Neuronal stem cell (in vitro differentiated cells): ENCODE measurements around the gene GPER1.
"Not testable (repeated sequence)": the region's sequence is repeated elsewhere in the genome, so short reads cannot be mapped to it uniquely, and the experiment has no call there.

Source experiments
- DNase-seq: peaks from one replicate; pipeline ENCODE4 v3.0.0-alpha.2; 2013; ENCODE audit warnings: low spot score
- H2AFZ ChIP-seq: one replicate; pipeline ENCODE4 v1.6.1; 2013; ENCODE audit warnings: mild to moderate bottlenecking, low read length, inconsistent platforms
- H2AK5ac ChIP-seq: 2 replicates; pipeline ENCODE4 v1.6.1; 2013; ENCODE audit warnings: low read depth, mild to moderate bottlenecking, inconsistent platforms, low read length, moderate library complexity, mixed read lengths
- H2BK120ac ChIP-seq: 2 replicates; pipeline ENCODE4 v1.6.1; 2013; ENCODE audit warnings: low read depth, mild to moderate bottlenecking, inconsistent platforms, low read length, moderate library complexity, mixed read lengths
- H2BK12ac ChIP-seq: one replicate; pipeline ENCODE4 v1.6.1; 2013; ENCODE audit warnings: low read length, inconsistent platforms
- H2BK15ac ChIP-seq: 2 replicates; pipeline ENCODE4 v1.6.1; 2013; ENCODE audit warnings: mild to moderate bottlenecking, low read length, inconsistent platforms, mixed read lengths
- H2BK5ac ChIP-seq: one replicate; pipeline ENCODE4 v1.6.1; 2013; ENCODE audit warnings: inconsistent platforms, mild to moderate bottlenecking, low read length, moderate library complexity
- H3K14ac ChIP-seq: one replicate; pipeline ENCODE4 v1.6.1; 2013; ENCODE audit warnings: low read length, inconsistent platforms
- H3K18ac ChIP-seq: 2 replicates; pipeline ENCODE4 v1.6.1; 2013; ENCODE audit warnings: low read length, inconsistent platforms
- H3K23ac ChIP-seq: 2 replicates; pipeline ENCODE4 v1.6.1; 2013; ENCODE audit warnings: low read depth, mild to moderate bottlenecking, mixed read lengths, low read length, inconsistent platforms; ENCODE audit not compliant: poor library complexity
- H3K27ac ChIP-seq: replicated peaks from 3 replicates; pipeline ENCODE4 v1.5.1; 2013; ENCODE audit warnings: low read length, inconsistent platforms
- H3K27me3 ChIP-seq, 3 experiments: 2 replicates each; pipeline ENCODE4 v1.6.1; 2013; ENCODE audit warnings: low read length in 3 of 3, mild to moderate bottlenecking in 2 of 3, inconsistent platforms in 1 of 3, low read depth in 1 of 3, mixed read lengths in 1 of 3, moderate library complexity in 1 of 3; ENCODE audit not compliant: control insufficient read depth in 3 of 3, insufficient read depth in 3 of 3
- H3K36me3 ChIP-seq, 2 donors: replicated peaks in 1 of 2; 2 replicates each; pipeline ENCODE4 v1.6.1; 2013; ENCODE audit warnings: low read length in 2 of 2; ENCODE audit not compliant: control insufficient read depth in 2 of 2, insufficient read depth in 2 of 2
- H3K4ac ChIP-seq: 2 replicates; pipeline ENCODE4 v1.6.1; 2013; ENCODE audit warnings: inconsistent platforms, mild to moderate bottlenecking, low read length, moderate library complexity
- H3K4me1 ChIP-seq, 2 donors: 1 replicate in 1 of 2; 2 replicates in 1 of 2; pipeline ENCODE4 v1.6.1; 2013; ENCODE audit warnings: low read length in 2 of 2, low read depth in 1 of 2; ENCODE audit not compliant: control insufficient read depth in 2 of 2, insufficient read depth in 1 of 2
- H3K4me2 ChIP-seq: one replicate; pipeline ENCODE4 v1.6.1; 2013; ENCODE audit warnings: mild to moderate bottlenecking, low read length, inconsistent platforms; ENCODE audit not compliant: insufficient read depth, poor library complexity, severe bottlenecking
- H3K4me3 ChIP-seq, 2 donors: 2 replicates each; pipeline ENCODE4 v1.5.1; 2013; ENCODE audit warnings: low read length in 2 of 2, mild to moderate bottlenecking in 2 of 2, inconsistent platforms in 1 of 2, moderate library complexity in 1 of 2
- H3K79me1 ChIP-seq: one replicate; pipeline ENCODE4 v1.6.1; 2013; ENCODE audit warnings: low read depth, mild to moderate bottlenecking, inconsistent platforms, low read length, moderate library complexity
- H3K9ac ChIP-seq: one replicate; pipeline ENCODE4 v1.6.1; 2013; ENCODE audit warnings: mild to moderate bottlenecking, low read depth, low read length, inconsistent platforms; ENCODE audit not compliant: poor library complexity
- H3K9me3 ChIP-seq, 2 donors: replicated peaks in 1 of 2; 2 replicates each; pipeline versions ENCODE3 to v1.6.1; 2013; ENCODE audit warnings: low read length in 2 of 2, mild to moderate bottlenecking in 2 of 2, inconsistent platforms in 1 of 2, low read depth in 1 of 2, mixed read lengths in 1 of 2, moderate library complexity in 1 of 2; ENCODE audit not compliant: control insufficient read depth in 2 of 2, insufficient read depth in 1 of 2
- H4K8ac ChIP-seq: one replicate; pipeline ENCODE4 v1.6.1; 2013; ENCODE audit warnings: low read depth, mild to moderate bottlenecking, inconsistent platforms, low read length, moderate library complexity
- H4K91ac ChIP-seq: one replicate; pipeline ENCODE4 v1.6.1; 2013; ENCODE audit warnings: low read length, low read depth, mild to moderate bottlenecking, inconsistent platforms; ENCODE audit not compliant: poor library complexity
- WGBS, 2 donors: extraction: QIAGEN DNeasy Blood & Tissue Kit; methylation state at CpG; one replicate each; pipeline ENCODE4 v1.1.7; 2013; ENCODE audit warnings: missing lambda C conversion rate in 2 of 2, mixed read lengths in 1 of 2; ENCODE audit not compliant: insufficient read length in 2 of 2, insufficient replicate concordance in 1 of 2; ENCODE audit errors: extremely low coverage in 2 of 2; 5-methylcytosine and 5-hydroxymethylcytosine counted together

GPER1 gene

DNA sequence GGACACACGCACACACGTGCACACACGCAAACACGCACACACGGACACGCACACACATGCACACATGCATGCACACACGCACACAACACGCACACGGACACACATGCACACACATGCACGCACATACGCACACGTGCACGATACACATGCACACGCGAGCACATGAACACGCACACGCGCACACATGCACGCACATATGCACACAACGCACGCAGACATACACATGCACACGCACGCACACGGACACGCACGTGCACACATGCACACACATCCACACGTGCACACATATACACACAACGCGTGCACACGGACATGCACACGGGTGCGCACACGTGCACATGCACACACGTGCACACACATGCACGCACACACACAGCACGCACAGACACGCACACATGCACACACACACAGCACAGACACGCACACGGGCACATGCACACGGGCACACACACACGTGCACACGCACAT is 17.3 kb upstream of the GPER1 start:
- Histone ChIP-seq H3K9me3 (peaks cover 3 to 6% of the 10 kb centered on the region in 2 donors), H3K4me1 (peaks cover under 1 to 14% of the 10 kb centered on the region in 2 donors), H3K18ac (peak overlapping the region; percentile 77), H3K4me3 (peak overlapping the region in 1 of 2 donors; percentile 74), H3K4ac (no peak overlapping the region), H2BK5ac (no peak overlapping the region), H3K27ac (no peak overlapping the region), H3K4me2 (no peak overlapping the region), H2BK15ac (no peak overlapping the region), H3K23ac (peak overlapping the region; percentile 76), H2AFZ (no peak overlapping the region), H2AK5ac (no peak overlapping the region), H2BK12ac (peak overlapping the region; percentile 46), H4K8ac (peak overlapping the region; percentile 53), H3K14ac (peak overlapping the region; percentile 95), H3K9ac (peak overlapping the region; percentile 79), H3K36me3 (peaks cover 0 to 6% of the 10 kb centered on the region in 2 donors), H3K27me3 (peaks cover 0 to 3% (median 0%) of the 10 kb centered on the region in 3 experiments), H2BK120ac (no peak overlapping the region), H3K79me1 (peaks cover 17% of the 10 kb centered on the region), H4K91ac (no peak overlapping the region)
- whole genome bisulfite sequencing, 2 donors: no CpG with 5 or more reads among the region's 42 CpGs
- DNase-seq: no peak

DNA sequence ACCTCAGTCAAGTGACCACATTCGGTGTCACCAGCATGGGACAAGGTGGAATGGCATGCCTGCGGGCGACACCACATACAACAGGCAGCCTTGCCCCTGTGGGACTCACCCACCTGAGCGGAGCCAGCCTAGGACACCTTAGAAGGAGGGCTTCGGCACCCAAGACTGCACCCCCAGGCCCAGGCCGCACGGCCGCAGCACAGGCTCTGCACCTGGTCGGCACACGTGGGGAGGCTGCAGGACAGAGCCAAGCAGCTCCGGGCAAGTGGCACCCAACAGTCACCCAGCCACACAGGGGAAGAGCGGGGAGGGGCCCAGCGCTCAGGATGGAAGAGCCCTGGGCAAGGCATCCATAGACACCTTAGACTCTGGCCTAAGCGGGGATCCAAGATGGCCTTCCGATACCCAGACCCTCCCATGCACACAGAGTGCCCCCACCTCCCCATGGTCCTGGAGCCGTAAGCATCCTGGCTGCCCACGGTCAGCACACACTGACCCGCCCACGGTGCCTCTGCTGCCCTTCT is 16.1 kb upstream of the GPER1 start:
- no peak overlapping the region for H2BK5ac ChIP-seq
- H3K9me3 ChIP-seq: peaks cover 3 to 6% of the 10 kb centered on the region in 2 donors
- no peak overlapping the region for H2BK12ac ChIP-seq
- H3K4me3 ChIP-seq: no peak overlapping the region
- H3K23ac ChIP-seq: peak overlapping the region; percentile 92
- no peak overlapping the region for H2AFZ ChIP-seq
- peak overlapping the region; percentile 53 for H2AK5ac ChIP-seq
- H3K27me3 ChIP-seq: peaks cover 0 to 3% (median 0%) of the 10 kb centered on the region in 3 experiments
- peaks cover 0 to 13% of the 10 kb centered on the region in 2 donors for H3K4me1 ChIP-seq
- peak overlapping the region; percentile 84 for H3K4ac ChIP-seq
- no CpG with 5 or more reads among the region's 19 CpGs for WGBS, 2 donors
- H3K36me3 ChIP-seq: peaks cover 0 to 6% of the 10 kb centered on the region in 2 donors
- H3K27ac ChIP-seq: no peak overlapping the region
- H4K8ac ChIP-seq: peak overlapping the region; percentile 83
- peak overlapping the region; percentile 80 for H3K18ac ChIP-seq
- H3K79me1 ChIP-seq: peaks cover 14% of the 10 kb centered on the region
- H2BK120ac ChIP-seq: no peak overlapping the region
- peak overlapping the region; percentile 50 for H3K9ac ChIP-seq
- no peak for DNase-seq
- H3K4me2 ChIP-seq: no peak overlapping the region
- H3K14ac ChIP-seq: peak overlapping the region; percentile 49
- H4K91ac ChIP-seq: no peak overlapping the region
- H2BK15ac ChIP-seq: no peak overlapping the region

- no peak for DNase-seq
- H3K4me2 ChIP-seq: peak overlapping the region; percentile 21
- no CpG with 5 or more reads among the region's 61 CpGs for WGBS, 2 donors
Observed at GRCh38 chr7:1073142-1073977, 14.6 kb upstream of the GPER1 start.

DNA sequence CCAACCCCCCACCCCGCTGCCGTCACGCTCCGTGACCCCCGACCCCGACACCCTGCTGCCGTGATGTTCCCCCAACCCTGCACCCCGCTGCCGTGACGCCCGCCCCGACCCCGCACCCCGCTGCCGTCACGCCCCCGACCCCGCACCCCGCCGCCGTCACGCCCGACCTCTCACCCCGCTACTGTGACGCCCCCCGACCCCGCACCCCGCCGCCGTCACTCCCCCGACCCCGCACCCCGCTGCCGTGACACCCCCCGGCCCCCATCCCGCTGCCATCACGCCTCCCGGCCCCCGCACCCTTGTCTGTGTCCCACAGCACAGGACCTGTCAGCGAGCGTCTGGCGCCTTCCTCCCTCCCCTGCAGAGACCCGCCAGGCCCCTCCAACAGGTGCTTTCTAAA is 13.9 kb upstream of the GPER1 start:
- H3K4me1 ChIP-seq: peaks cover 5 to 17% of the 10 kb centered on the region in 2 donors
- no CpG with 5 or more reads among the region's 43 CpGs for WGBS, 2 donors
- not testable (repeated sequence) for H3K14ac ChIP-seq, H3K23ac ChIP-seq, H2BK120ac ChIP-seq, H2AFZ ChIP-seq, H2BK15ac ChIP-seq, H3K27me3 ChIP-seq, H3K9me3 ChIP-seq, H4K8ac ChIP-seq, H3K4me2 ChIP-seq, H3K4me3 ChIP-seq, H2AK5ac ChIP-seq, H3K4ac ChIP-seq, H3K36me3 ChIP-seq, H3K27ac ChIP-seq, H3K9ac ChIP-seq, DNase-seq, H4K91ac ChIP-seq, H2BK12ac ChIP-seq
- H3K79me1 ChIP-seq: peaks cover 14% of the 10 kb centered on the region
- H3K18ac ChIP-seq: peak overlapping the region; percentile 35
- H2BK5ac ChIP-seq: peak overlapping the region; percentile 53

More at GRCh38 chr7:1073142-1073977, 14.6 kb upstream of the GPER1 start:
- no peak overlapping the region for H2BK12ac ChIP-seq
- no peak overlapping the region for H2BK5ac ChIP-seq
- H3K4ac ChIP-seq: no peak overlapping the region
- H4K91ac ChIP-seq: no peak overlapping the region
- peaks cover 14% of the 10 kb centered on the region for H3K79me1 ChIP-seq
- no peak overlapping the region for H4K8ac ChIP-seq
- no peak overlapping the region for H2AK5ac ChIP-seq
- H3K18ac ChIP-seq: peak overlapping the region; percentile 15
- H3K27me3 ChIP-seq: peaks cover 0 to 3% (median 0%) of the 10 kb centered on the region in 3 experiments
- no peak overlapping the region for H2BK120ac ChIP-seq
- no peak overlapping the region for H3K23ac ChIP-seq
- H3K4me1 ChIP-seq: peaks cover under 1 to 13% of the 10 kb centered on the region in 2 donors
- no peak overlapping the region for H2AFZ ChIP-seq
- peaks cover 0 to 6% of the 10 kb centered on the region in 2 donors for H3K36me3 ChIP-seq
- no peak overlapping the region for H2BK15ac ChIP-seq
- peaks cover 3 to 6% of the 10 kb centered on the region in 2 donors for H3K9me3 ChIP-seq
- H3K14ac ChIP-seq: no peak overlapping the region
- H3K9ac ChIP-seq: no peak overlapping the region
- peak overlapping the region; percentile 47 for H3K27ac ChIP-seq
- H3K4me3 ChIP-seq: no peak overlapping the region
